Liver (tissue), 3 donors: ENCODE measurements around the gene TEX2.

Experiments used
- CTCF ChIP-seq: fragments of 150-350 bp; IDR thresholded peaks from 2 replicates; pipeline ENCODE4 v1.5.1; 2017; ENCODE audit warnings: improper control_type of control experiment, low read depth, low read length; ENCODE audit not compliant: missing input control
- HNF4A ChIP-seq, 2 donors: conservative IDR thresholded peaks; 2 replicates each; pipeline ENCODE4 v1.6.1; 2016; ENCODE audit warnings: antibody characterized with exemption in 2 of 2, mild to moderate bottlenecking in 2 of 2
- RAD21 ChIP-seq, 2 donors: IDR thresholded peaks; 2 replicates each; pipeline ENCODE4 v1.6.1; 2016; ENCODE audit warnings: antibody characterized with exemption in 2 of 2, mild to moderate bottlenecking in 2 of 2
- ZBTB33 ChIP-seq: IDR thresholded peaks from 2 replicates; pipeline ENCODE4 v1.6.1; 2016; ENCODE audit warnings: antibody characterized with exemption
- donor health status: healthy.
- donor health status: healthy.

- TF ChIP-seq CTCF = no peak
- no peak for TF ChIP-seq ZBTB33
- TF ChIP-seq HNF4A (conservative IDR thresholded peaks at IDR 0.05) = no peak
- no peak for TF ChIP-seq RAD21 (IDR thresholded peaks at IDR 0.05)
Measured at GRCh38 chr17:64252831-64253230, 10.2 kb downstream of the TEX2 start.
